GM23248 (cell line): ENCODE measurements around the gene POLR1A. TPM values are rescaled to one million over a fixed set of nuclear protein-coding genes. Genes with fewer than 3 reads are reported as not detected.

Source experiments
- DNase-seq: peaks from one replicate; pipeline ENCODE4 v3.0.0-alpha.2; 2015
- H2AFZ ChIP-seq: fragments of 200-600 bp; sonication (generic); 2 replicates; pipeline ENCODE4 v1.6.1; 2016; ENCODE audit warnings: antibody characterized with exemption
- H3F3A ChIP-seq: fragments of 200-600 bp; sonication (generic); 2 replicates; pipeline ENCODE4 v1.6.1; 2016; ENCODE audit warnings: mild to moderate bottlenecking, antibody characterized with exemption, mixed run types; ENCODE audit not compliant: insufficient read depth
- H3K27ac ChIP-seq: fragments of 200-600 bp; sonication (generic); 2 replicates; pipeline ENCODE4 v1.5.1; 2016; ENCODE audit warnings: mild to moderate bottlenecking
- H3K27me3 ChIP-seq: fragments of 200-600 bp; sonication (generic); replicated peaks from 2 replicates; pipeline ENCODE4 v1.6.1; 2016; ENCODE audit warnings: mild to moderate bottlenecking; ENCODE audit not compliant: insufficient read depth
- H3K36me3 ChIP-seq: fragments of 200-600 bp; sonication (generic); 2 replicates; pipeline ENCODE4 v1.6.1; 2016; ENCODE audit warnings: low read depth, mild to moderate bottlenecking
- H3K4me1 ChIP-seq: fragments of 200-600 bp; sonication (generic); 2 replicates; pipeline ENCODE4 v1.6.1; 2016; ENCODE audit warnings: mild to moderate bottlenecking; ENCODE audit not compliant: insufficient read depth
- H3K4me2 ChIP-seq: fragments of 200-600 bp; sonication (generic); one replicate; pipeline ENCODE4 v1.6.1; 2016; ENCODE audit warnings: mild to moderate bottlenecking; ENCODE audit not compliant: unreplicated experiment
- H3K4me3 ChIP-seq: fragments of 200-600 bp; sonication (generic); 2 replicates; pipeline ENCODE4 v1.5.1; 2016; ENCODE audit warnings: mild to moderate bottlenecking
- H3K79me2 ChIP-seq: fragments of 200-600 bp; sonication (generic); 2 replicates; pipeline ENCODE4 v1.6.1; 2016; ENCODE audit warnings: mild to moderate bottlenecking; ENCODE audit not compliant: insufficient read depth
- H3K9ac ChIP-seq: fragments of 200-600 bp; sonication (generic); 2 replicates; pipeline ENCODE4 v1.6.1; 2016; ENCODE audit warnings: mild to moderate bottlenecking
- H3K9me2 ChIP-seq: fragments of 200-600 bp; sonication (generic); 2 replicates; pipeline ENCODE4 v1.6.1; 2016; ENCODE audit warnings: mixed run types, mild to moderate bottlenecking, moderate library complexity; ENCODE audit not compliant: insufficient read depth
- H3K9me3 ChIP-seq: fragments of 200-600 bp; sonication (generic); one replicate; pipeline ENCODE4 v1.6.1; 2017; ENCODE audit warnings: low read depth
- H4K20me1 ChIP-seq: fragments of 200-600 bp; sonication (generic); 2 replicates; pipeline ENCODE4 v1.6.0; 2016; ENCODE audit not compliant: insufficient read depth
- EZH2 ChIP-seq: fragments of 200-600 bp; sonication (generic); IDR thresholded peaks from 2 replicates; pipeline ENCODE4 v1.6.1; 2018; ENCODE audit warnings: antibody characterized with exemption, mild to moderate bottlenecking; ENCODE audit not compliant: insufficient read depth, poor library complexity, severe bottlenecking
- EZH2phosphoT487 ChIP-seq: fragments of 200-600 bp; sonication (generic); IDR thresholded peaks from 2 replicates; pipeline ENCODE4 v1.6.1; 2018; ENCODE audit warnings: antibody characterized with exemption, moderate library complexity, mild to moderate bottlenecking, low read depth; ENCODE audit not compliant: insufficient read depth
- WGBS, 2 experiments: methylation state at CpG; one replicate each; pipeline ENCODE4 v1.1.6; 2015 to 2017; ENCODE audit warnings: low lambda C conversion rate in 2 of 2, low coverage in 1 of 2; ENCODE audit errors: missing lambda C conversion rate in 2 of 2; 5-methylcytosine and 5-hydroxymethylcytosine counted together
- in situ Hi-C: fragments of 300-500 bp; cut with MboI; formaldehyde crosslinking; loops from 2 replicates; pipeline ENCODE4 v1.15.0; 2020
- polyA plus RNA-seq: library from polyadenylated mRNA; unstranded; fragments of >200 nt; fragmentation: Nextera tagmentation; extraction: Ambion mirVana; gene quantifications from 2 replicates; pipeline ENCODE4 v1.2.1, GENCODE V29; 2016
- total RNA-seq: library from RNA; depleted of rRNA; stranded (reverse); fragments of >200 nt; shearing (Covaris generic); gene quantifications from 2 replicates; pipeline ENCODE4 v1.2.3, GENCODE V29; 2014

The POLR1A gene
- total and polyA plus RNA-seq, 2 experiments from 2014 or later, result 8.9 to 13.0 TPM

DNA sequence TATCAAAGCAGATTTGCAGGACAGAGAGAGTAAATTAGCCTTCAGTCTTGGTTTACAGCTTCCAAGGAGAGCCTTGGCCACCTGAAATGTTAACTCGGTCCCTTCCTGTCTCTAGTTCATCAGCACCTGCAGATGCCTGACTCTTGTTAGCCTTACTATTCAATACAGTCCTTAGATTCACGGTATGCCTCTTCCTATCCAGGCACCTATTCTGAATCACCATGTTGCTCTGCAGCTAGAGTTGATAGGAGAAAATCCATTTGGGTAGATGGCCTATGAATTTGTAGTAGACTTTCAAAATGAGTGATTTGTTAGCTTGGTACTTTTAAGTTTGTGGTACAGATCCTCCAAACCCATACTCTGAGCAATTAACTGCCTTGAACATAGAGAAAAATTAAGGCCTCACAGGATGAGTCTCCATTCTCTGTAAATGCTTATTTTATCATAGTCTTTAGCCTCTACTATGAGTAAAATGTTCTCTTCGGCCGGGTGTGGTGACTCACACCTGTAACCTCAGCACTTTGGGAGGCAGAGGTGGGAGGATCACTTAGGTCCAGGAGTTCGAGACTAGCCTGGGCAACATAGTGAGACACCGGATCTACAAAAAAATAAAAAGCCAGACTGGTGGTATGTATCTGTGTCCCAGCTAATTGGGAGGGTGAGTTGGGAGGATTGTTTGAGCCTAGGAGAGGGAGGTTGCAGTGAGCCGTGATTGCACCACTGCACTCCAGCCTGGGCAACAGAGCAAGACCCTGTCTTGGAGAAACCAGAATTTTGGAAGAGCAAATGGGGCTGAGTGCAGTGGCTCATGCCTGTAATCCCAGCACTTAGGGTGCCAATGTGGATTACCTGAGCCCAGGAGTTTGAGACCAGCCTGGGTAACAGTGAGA lies 33.3 kb upstream of the POLR1A start:
- no peak overlapping the region for H3K4me3 ChIP-seq
- no peak overlapping the region for H3K27ac ChIP-seq
- H3K9me2 ChIP-seq, result no peaks in the 10 kb centered on the region
- no peaks in the 10 kb centered on the region for H4K20me1 ChIP-seq
- no peaks in the 10 kb centered on the region for H3K27me3 ChIP-seq
- H3K36me3 ChIP-seq, result peaks cover 76% of the 10 kb centered on the region
- no peaks in the 10 kb centered on the region for H3K9me3 ChIP-seq
- no peak overlapping the region for H3K9ac ChIP-seq
- no peak for TF ChIP-seq EZH2phosphoT487
- TF ChIP-seq EZH2, result no peak
- no peaks in the 10 kb centered on the region for H3K79me2 ChIP-seq
- WGBS, 2 experiments, result 96 to 98% methylated on average over 7 of the region's 7 CpGs
- DNase-seq, result no peak
- H3F3A ChIP-seq, result peaks cover 60% of the 10 kb centered on the region
- no peak overlapping the region for H2AFZ ChIP-seq
- no peak overlapping the region for H3K4me2 ChIP-seq
- in situ Hi-C loops, result no loop called here
- H3K4me1 ChIP-seq, result no peaks in the 10 kb centered on the region

GRCh38 chr2:86136141-86136540 lies 30.5 kb upstream of the POLR1A start:
- Histone ChIP-seq H3K4me3 (no peak overlapping the region), H3K4me2 (no peak overlapping the region), H3K36me3 (peaks cover 88% of the 10 kb centered on the region), H3K9me2 (no peaks in the 10 kb centered on the region), H3K4me1 (no peaks in the 10 kb centered on the region), H3K27ac (no peak overlapping the region), H3K9ac (no peak overlapping the region), H3K27me3 (no peaks in the 10 kb centered on the region), H3K9me3 (no peaks in the 10 kb centered on the region), H2AFZ (no peak overlapping the region), H3K79me2 (no peaks in the 10 kb centered on the region), H4K20me1 (no peaks in the 10 kb centered on the region), H3F3A (peaks cover 38% of the 10 kb centered on the region)
- no peak for DNase-seq
- in situ Hi-C loops, result no loop called here
- 98 to 100% methylated on average over 2 of the region's 2 CpGs for WGBS, 2 experiments
- TF ChIP-seq EZH2phosphoT487 (no peak), EZH2 (no peak)

GRCh38 chr2:86135653-86136052 lies 30.0 kb upstream of the POLR1A start:
- Histone ChIP-seq H3K9ac (no peak overlapping the region), H3K4me3 (no peak overlapping the region), H4K20me1 (no peaks in the 10 kb centered on the region), H3K27me3 (no peaks in the 10 kb centered on the region), H2AFZ (no peak overlapping the region), H3K36me3 (peaks cover 91% of the 10 kb centered on the region), H3K27ac (no peak overlapping the region), H3K79me2 (no peaks in the 10 kb centered on the region), H3K4me2 (no peak overlapping the region), H3K4me1 (no peaks in the 10 kb centered on the region), H3K9me2 (no peaks in the 10 kb centered on the region), H3K9me3 (no peaks in the 10 kb centered on the region), H3F3A (peaks cover 33% of the 10 kb centered on the region)
- 76 to 81% methylated on average over 5 of the region's 5 CpGs for WGBS, 2 experiments
- in situ Hi-C loops, result no loop called here
- DNase-seq, result no peak
- no peak for TF ChIP-seq EZH2
- TF ChIP-seq EZH2phosphoT487, result no peak

- Histone ChIP-seq H3K79me2 (no peaks in the 10 kb centered on the region), H4K20me1 (no peaks in the 10 kb centered on the region), H3K9me2 (no peaks in the 10 kb centered on the region), H3K4me3 (no peak overlapping the region), H3K27ac (no peak overlapping the region), H3K4me1 (no peaks in the 10 kb centered on the region), H3K9me3 (no peaks in the 10 kb centered on the region), H3K27me3 (no peaks in the 10 kb centered on the region), H3F3A (peaks cover 24% of the 10 kb centered on the region), H2AFZ (no peak overlapping the region), H3K36me3 (peaks cover 94% of the 10 kb centered on the region), H3K9ac (no peak overlapping the region), H3K4me2 (no peak overlapping the region)
- 98 to 99% methylated on average over 4 of the region's 4 CpGs for WGBS, 2 experiments
- TF ChIP-seq EZH2 (no peak), EZH2phosphoT487 (no peak)
- no peak for DNase-seq
- in situ Hi-C loops, result no loop called here
These were observed 29.0 kb upstream of the POLR1A start for GRCh38 chr2:86134709-86135108.
